ENCODE results near the gene CCR3. TPM values are rescaled to one million over a fixed set of nuclear protein-coding genes. Genes with fewer than 3 reads are reported as not detected.

The CCR3 gene
- polyA plus RNA-seq (2013, experiment 1 of 2) = not detected
- not detected for polyA plus RNA-seq (2013, experiment 2 of 2)

GRCh38 chr3:46242120-46242519 is at the start of gene CCR3:
CCR3 (plus strand) TSS chr3:46242460; CDS start chr3:46265159, 22,699 bp downstream.
- no peaks in the 10 kb centered on the region for H3K36me3 ChIP-seq (ENCODE audit: control insufficient read depth, insufficient read depth, low read length)
- H3K9me3 ChIP-seq (ENCODE audit: control insufficient read depth, low read length) = no peaks in the 10 kb centered on the region
- no peaks in the 10 kb centered on the region for H3K4me1 ChIP-seq (ENCODE audit: control insufficient read depth, insufficient read depth, low read length, poor library complexity, severe bottlenecking)
- no peak within 1 kb of the TSS for H3K27ac ChIP-seq (ENCODE audit: low read depth, low read length, severe bottlenecking)
- WGBS, 2 experiments (ENCODE audit: insufficient coverage in 2 of 2) = 94 to 100% methylated on average over 2 of the region's 4 CpGs
- no peak within 1 kb of the TSS for H3K4me3 ChIP-seq (ENCODE audit: extremely low read depth, insufficient read depth, low read length, poor library complexity, severe bottlenecking)

GRCh38 chr3:46192939-46193338 is 49.3 kb upstream of the CCR3 start:
- no peak overlapping the region for H3K27ac ChIP-seq (ENCODE audit: low read depth, low read length, severe bottlenecking)
- H3K9me3 ChIP-seq (ENCODE audit: control insufficient read depth, low read length) = peaks cover 9% of the 10 kb centered on the region
- H3K4me3 ChIP-seq (ENCODE audit: extremely low read depth, insufficient read depth, low read length, poor library complexity, severe bottlenecking) = no peak overlapping the region
- no peaks in the 10 kb centered on the region for H3K36me3 ChIP-seq (ENCODE audit: control insufficient read depth, insufficient read depth, low read length)
- WGBS, 2 experiments (ENCODE audit: insufficient coverage in 2 of 2) = 94 to 100% methylated on average over 1 to 3 of the region's 5 CpGs
- H3K4me1 ChIP-seq (ENCODE audit: control insufficient read depth, insufficient read depth, low read length, poor library complexity, severe bottlenecking) = no peaks in the 10 kb centered on the region

DNA sequence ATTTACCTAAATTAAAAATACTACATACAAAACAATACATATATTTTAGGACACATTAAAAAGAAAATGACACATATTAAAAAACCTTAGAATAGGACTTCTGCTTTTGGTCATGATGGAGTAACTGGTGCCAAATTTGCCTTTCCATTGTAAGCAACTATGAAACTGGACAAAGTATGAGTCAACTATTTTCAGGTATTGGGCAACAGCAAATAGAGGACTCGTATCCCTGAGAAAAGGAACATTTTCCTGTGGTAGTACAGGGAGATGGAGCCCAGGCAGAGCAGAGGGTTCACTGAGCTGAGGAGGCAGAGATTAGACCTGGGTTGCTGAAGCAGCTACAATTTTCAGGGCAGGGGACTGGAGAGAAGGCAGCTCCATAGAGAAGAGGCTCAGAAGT is 48.8 kb upstream of the CCR3 start:
- Histone ChIP-seq H3K36me3 (ENCODE audit: control insufficient read depth, insufficient read depth, low read length) (no peaks in the 10 kb centered on the region), H3K27ac (ENCODE audit: low read depth, low read length, severe bottlenecking) (no peak overlapping the region), H3K9me3 (ENCODE audit: control insufficient read depth, low read length) (peaks cover 9% of the 10 kb centered on the region), H3K4me3 (ENCODE audit: extremely low read depth, insufficient read depth, low read length, poor library complexity, severe bottlenecking) (no peak overlapping the region), H3K4me1 (ENCODE audit: control insufficient read depth, insufficient read depth, low read length, poor library complexity, severe bottlenecking) (no peaks in the 10 kb centered on the region)
- WGBS, 2 experiments (ENCODE audit: insufficient coverage in 2 of 2) = 100% methylated on average over 1 of the region's 1 CpG

DNA sequence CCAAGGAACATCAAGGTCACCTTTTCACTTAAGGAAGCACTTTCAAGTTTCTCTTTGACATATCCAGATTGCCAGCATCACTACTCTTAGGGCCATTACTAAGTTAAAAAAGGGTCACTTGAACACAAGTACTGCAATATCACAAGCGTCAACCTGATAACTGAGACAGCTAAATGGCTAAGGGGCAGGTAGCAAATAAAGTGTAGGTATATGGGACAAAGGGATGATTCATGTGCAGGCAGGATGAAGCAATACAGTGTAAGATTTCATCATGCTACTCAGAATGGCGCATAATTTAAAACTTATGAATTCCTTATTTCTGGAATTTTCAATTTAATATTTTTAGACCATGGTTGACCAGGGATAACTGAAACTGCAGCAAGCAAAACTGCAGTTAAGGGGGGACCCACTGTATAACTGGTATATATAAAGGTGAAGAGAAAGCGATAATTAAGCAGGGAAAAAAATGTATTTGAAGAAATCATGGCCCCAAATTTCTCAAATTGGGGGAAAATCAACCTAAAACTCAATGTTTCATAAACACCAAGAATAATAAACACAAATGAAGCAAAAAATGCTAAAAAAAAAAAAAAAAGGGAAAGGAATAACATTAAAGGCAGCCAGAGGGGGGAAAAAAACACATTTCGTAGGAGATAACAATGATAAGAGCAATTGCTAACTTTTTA is 47.2 kb upstream of the CCR3 start:
- H3K27ac ChIP-seq (ENCODE audit: low read depth, low read length, severe bottlenecking) = no peak overlapping the region
- peaks cover 9% of the 10 kb centered on the region for H3K9me3 ChIP-seq (ENCODE audit: control insufficient read depth, low read length)
- no peaks in the 10 kb centered on the region for H3K36me3 ChIP-seq (ENCODE audit: control insufficient read depth, insufficient read depth, low read length)
- H3K4me3 ChIP-seq (ENCODE audit: extremely low read depth, insufficient read depth, low read length, poor library complexity, severe bottlenecking) = no peak overlapping the region
- 100% methylated on average over 1 of the region's 4 CpGs; no CpG with 5 or more reads in 1 of the 2 experiments for WGBS, 2 experiments (ENCODE audit: insufficient coverage in 2 of 2)
- no peaks in the 10 kb centered on the region for H3K4me1 ChIP-seq (ENCODE audit: control insufficient read depth, insufficient read depth, low read length, poor library complexity, severe bottlenecking)

GRCh38 chr3:46196261-46196957 is 45.9 kb upstream of the CCR3 start:
- no peaks in the 10 kb centered on the region for H3K36me3 ChIP-seq (ENCODE audit: control insufficient read depth, insufficient read depth, low read length)
- 84 to 88% methylated on average over 2 to 4 of the region's 7 CpGs for WGBS, 2 experiments (ENCODE audit: insufficient coverage in 2 of 2)
- peaks cover 9% of the 10 kb centered on the region for H3K9me3 ChIP-seq (ENCODE audit: control insufficient read depth, low read length)
- no peak overlapping the region for H3K27ac ChIP-seq (ENCODE audit: low read depth, low read length, severe bottlenecking)
- no peaks in the 10 kb centered on the region for H3K4me1 ChIP-seq (ENCODE audit: control insufficient read depth, insufficient read depth, low read length, poor library complexity, severe bottlenecking)
- no peak overlapping the region for H3K4me3 ChIP-seq (ENCODE audit: extremely low read depth, insufficient read depth, low read length, poor library complexity, severe bottlenecking)

DNA sequence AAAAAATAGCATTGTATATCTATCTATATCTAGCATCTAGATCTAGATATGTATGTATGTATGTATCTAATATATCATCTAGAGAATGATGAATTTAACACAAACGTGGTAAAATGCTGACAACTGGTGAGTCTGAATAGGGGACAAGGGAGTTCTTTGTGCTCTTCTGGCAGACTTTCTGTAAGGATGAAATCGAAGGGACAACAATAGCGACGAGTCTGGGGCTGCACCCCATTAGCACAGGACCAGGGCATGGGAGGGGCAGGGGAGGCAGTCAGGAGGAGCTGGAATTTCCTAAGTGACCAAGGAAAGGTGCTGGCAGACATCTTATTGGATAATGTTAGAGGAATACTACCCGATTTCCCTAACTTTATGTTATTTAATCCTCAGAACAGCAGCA is 42.0 kb upstream of the CCR3 start:
- 89 to 91% methylated on average over 4 of the region's 5 CpGs for WGBS, 2 experiments (ENCODE audit: insufficient coverage in 2 of 2)
- H3K36me3 ChIP-seq (ENCODE audit: control insufficient read depth, insufficient read depth, low read length) = no peaks in the 10 kb centered on the region
- H3K9me3 ChIP-seq (ENCODE audit: control insufficient read depth, low read length) = peaks cover under 1% of the 10 kb centered on the region
- H3K4me1 ChIP-seq (ENCODE audit: control insufficient read depth, insufficient read depth, low read length, poor library complexity, severe bottlenecking) = no peaks in the 10 kb centered on the region
- no peak overlapping the region for H3K4me3 ChIP-seq (ENCODE audit: extremely low read depth, insufficient read depth, low read length, poor library complexity, severe bottlenecking)
- H3K27ac ChIP-seq (ENCODE audit: low read depth, low read length, severe bottlenecking) = no peak overlapping the region

DNA sequence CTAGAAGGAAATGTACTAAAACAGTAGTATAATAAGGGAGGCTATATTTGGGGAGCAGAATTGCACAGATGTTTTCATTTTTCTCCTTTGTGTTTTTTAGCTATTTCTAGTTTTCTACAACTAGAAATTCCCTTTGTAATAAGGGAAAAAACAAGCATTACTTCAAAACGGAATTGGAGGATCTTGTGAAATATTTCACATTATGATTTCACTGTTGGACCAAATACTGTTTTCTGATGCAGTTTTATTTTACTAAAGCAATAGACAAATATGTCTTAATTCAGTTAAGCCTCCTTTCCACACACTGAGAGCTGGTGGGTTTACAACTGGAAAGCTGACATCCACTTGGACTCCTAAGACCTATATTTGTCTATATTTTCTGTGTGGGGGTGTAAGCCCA is 41.5 kb upstream of the CCR3 start:
- Histone ChIP-seq H3K9me3 (ENCODE audit: control insufficient read depth, low read length) (no peaks in the 10 kb centered on the region), H3K4me3 (ENCODE audit: extremely low read depth, insufficient read depth, low read length, poor library complexity, severe bottlenecking) (no peak overlapping the region), H3K27ac (ENCODE audit: low read depth, low read length, severe bottlenecking) (no peak overlapping the region), H3K36me3 (ENCODE audit: control insufficient read depth, insufficient read depth, low read length) (no peaks in the 10 kb centered on the region), H3K4me1 (ENCODE audit: control insufficient read depth, insufficient read depth, low read length, poor library complexity, severe bottlenecking) (no peaks in the 10 kb centered on the region)
- WGBS, 2 experiments (ENCODE audit: insufficient coverage in 2 of 2) = no CpG with 5 or more reads among the region's 1 CpG

DNA sequence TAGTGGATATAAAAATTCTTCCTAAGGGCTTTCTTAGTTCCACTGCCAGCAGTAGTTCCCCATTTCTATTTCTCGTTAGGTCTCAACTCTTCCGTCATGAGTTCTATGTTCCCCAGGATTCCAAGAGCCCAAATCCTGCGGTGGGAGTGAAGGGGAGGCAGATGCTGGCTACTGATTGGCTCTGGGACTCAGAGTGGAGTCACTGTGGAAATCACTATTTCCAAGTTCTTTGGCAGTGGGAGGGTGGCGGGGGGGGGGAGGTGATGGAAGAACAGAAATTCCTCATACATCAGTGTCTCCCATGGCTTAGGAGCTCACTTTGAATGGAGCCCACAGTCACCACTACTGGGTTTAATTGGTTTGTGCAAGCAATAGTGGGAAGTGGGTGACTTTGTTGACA is 39.7 kb upstream of the CCR3 start:
- WGBS, 2 experiments (ENCODE audit: insufficient coverage in 2 of 2) = 100% methylated on average over 1 to 2 of the region's 4 CpGs
- Histone ChIP-seq H3K9me3 (ENCODE audit: control insufficient read depth, low read length) (no peaks in the 10 kb centered on the region), H3K4me1 (ENCODE audit: control insufficient read depth, insufficient read depth, low read length, poor library complexity, severe bottlenecking) (no peaks in the 10 kb centered on the region), H3K36me3 (ENCODE audit: control insufficient read depth, insufficient read depth, low read length) (no peaks in the 10 kb centered on the region), H3K27ac (ENCODE audit: low read depth, low read length, severe bottlenecking) (no peak overlapping the region), H3K4me3 (ENCODE audit: extremely low read depth, insufficient read depth, low read length, poor library complexity, severe bottlenecking) (no peak overlapping the region)

DNA sequence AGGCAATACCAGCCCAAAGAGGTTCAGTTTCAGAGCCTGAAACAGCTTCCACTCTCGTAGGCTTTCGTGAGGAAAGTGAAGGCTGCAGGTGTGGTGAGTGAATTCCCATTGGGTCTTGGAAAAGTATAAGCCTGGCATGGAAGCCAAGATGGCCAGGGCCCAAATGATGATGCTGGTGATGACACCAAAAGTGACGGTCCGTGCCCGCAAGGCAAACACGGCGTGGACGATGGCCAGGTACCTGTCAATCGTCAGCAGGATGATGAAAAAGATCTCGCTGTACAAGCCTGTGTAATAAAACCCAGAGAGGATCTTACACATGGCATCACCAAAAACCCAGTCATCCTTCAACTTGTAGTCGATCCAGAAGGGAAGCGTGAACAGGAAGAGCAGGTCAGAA is 38.6 kb upstream of the CCR3 start:
- Histone ChIP-seq H3K27ac (ENCODE audit: low read depth, low read length, severe bottlenecking) (no peak overlapping the region), H3K9me3 (ENCODE audit: control insufficient read depth, low read length) (no peaks in the 10 kb centered on the region), H3K4me1 (ENCODE audit: control insufficient read depth, insufficient read depth, low read length, poor library complexity, severe bottlenecking) (no peaks in the 10 kb centered on the region), H3K36me3 (ENCODE audit: control insufficient read depth, insufficient read depth, low read length) (no peaks in the 10 kb centered on the region), H3K4me3 (ENCODE audit: extremely low read depth, insufficient read depth, low read length, poor library complexity, severe bottlenecking) (no peak overlapping the region)
- 95 to 96% methylated on average over 12 of the region's 12 CpGs for WGBS, 2 experiments (ENCODE audit: insufficient coverage in 2 of 2)

GRCh38 chr3:46205286-46205960 is 36.8 kb upstream of the CCR3 start:
- Histone ChIP-seq H3K4me1 (ENCODE audit: control insufficient read depth, insufficient read depth, low read length, poor library complexity, severe bottlenecking) (no peaks in the 10 kb centered on the region), H3K9me3 (ENCODE audit: control insufficient read depth, low read length) (no peaks in the 10 kb centered on the region), H3K27ac (ENCODE audit: low read depth, low read length, severe bottlenecking) (no peak overlapping the region), H3K4me3 (ENCODE audit: extremely low read depth, insufficient read depth, low read length, poor library complexity, severe bottlenecking) (no peak overlapping the region), H3K36me3 (ENCODE audit: control insufficient read depth, insufficient read depth, low read length) (no peaks in the 10 kb centered on the region)
- WGBS, 2 experiments (ENCODE audit: insufficient coverage in 2 of 2) = 86 to 100% methylated on average over 1 of the region's 2 CpGs
